Muscle of back (tissue), 11 donors: Measurements from ENCODE around the gene LTBP1. TPM values are rescaled to one million over a fixed set of nuclear protein-coding genes. Genes with fewer than 3 reads are reported as not detected.
A peak's percentile ranks its signal among the peaks of the same experiment; 100 is the strongest.

Experiments
- DNase-seq, 3 donors: peaks; one replicate each; pipeline versions ENCODE4 v3.0.0 to v3.0.0-alpha.2; 2013
- polyA plus RNA-seq, 10 donors: library from polyadenylated mRNA; unstranded; fragments of 120-200 nt; gene quantifications; one replicate each; pipeline ENCODE4 v1.2.1, GENCODE V29; 2013; ENCODE audit not compliant: insufficient read length in 10 of 10

Gene LTBP1
- polyA plus RNA-seq, 10 donors = 52.1 to 101 (median 66.1) TPM

DNA sequence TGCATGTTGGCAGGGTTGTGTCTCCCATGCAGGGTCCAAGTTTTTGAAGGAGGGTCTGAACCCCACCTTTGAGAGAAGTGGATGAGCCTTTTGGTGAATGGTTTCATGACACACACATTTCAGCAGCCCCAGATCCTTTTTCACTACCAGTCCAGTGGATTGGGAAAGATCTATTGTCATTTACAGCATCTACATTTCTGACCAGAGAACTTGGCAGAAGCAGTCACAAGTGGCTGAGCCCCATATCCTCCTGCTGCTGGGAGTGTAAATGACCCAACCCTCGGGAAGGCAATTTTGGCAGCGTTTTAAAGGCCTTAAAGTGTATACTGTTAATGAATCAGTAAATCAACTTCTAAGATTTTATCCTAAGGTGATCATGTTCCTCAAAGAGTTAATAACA is 355.6 kb downstream of the LTBP1 start:
- no peak for DNase-seq

DNA sequence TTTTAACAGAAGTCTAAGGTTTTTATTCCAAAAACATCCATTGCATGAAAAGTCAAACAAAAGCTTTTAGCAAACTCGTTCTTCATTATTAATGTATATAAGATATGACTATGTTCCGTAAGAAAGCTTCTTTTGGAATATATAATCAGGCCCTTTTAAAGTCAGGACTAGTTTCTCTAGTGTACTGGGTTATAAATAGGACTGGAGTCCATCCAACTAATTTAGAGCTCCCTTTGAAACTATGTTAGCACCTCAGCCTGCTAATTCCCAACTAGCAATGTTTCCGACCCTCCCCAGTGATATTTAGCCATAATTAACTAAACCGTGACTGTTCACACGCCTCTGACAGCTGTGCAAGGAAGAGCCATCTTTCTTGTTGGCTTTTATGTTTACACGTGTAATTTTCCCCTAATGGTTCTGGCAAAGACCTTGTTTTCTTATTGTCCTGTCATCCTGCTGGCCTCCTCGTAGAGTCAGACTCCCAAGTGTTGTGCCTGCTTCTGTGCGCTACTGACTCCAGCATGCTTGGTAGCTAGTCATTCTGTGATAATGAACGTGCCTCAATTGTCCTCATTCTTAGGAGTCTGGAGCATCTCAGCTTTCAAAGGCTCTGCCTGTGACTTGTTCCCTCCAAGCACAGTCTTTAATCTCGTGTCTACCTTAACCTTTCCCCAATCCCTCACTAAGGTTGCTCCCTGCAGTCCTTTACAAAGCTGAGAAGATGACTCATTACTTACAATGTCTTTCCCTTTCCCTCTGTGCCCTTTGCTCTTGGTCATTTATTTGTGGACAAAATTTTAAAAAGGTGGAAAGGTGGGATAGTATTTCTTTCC is 357.5 kb downstream of the LTBP1 start:
- DNase-seq = no peak

DNA sequence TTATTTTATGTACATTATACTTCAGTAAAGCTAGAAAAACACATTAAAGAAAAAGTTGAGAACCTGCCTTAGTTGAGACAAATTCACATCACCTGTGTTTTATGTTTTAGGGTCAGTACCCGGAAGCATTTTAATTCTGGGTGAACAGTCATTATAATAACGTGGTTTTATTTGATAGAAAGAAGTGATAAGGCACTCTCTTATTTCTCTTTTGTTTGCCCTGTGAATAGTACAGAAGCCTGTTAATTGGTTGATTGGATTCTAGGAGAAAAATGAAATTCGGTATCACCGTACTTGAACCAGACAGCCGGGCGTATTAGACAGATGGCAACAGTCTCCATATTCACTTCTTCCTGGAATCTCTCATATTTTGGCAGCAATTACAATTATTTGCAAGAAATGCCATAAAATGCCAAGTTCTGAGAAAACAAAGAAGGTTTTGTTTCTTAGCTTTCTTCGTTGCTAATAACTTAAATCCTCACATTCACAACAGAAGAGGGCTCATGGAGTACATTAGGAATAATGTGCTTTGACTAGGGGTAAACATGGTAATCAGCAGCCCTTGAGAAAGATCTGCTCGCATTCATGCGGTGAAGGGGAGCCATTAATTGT is 361.0 kb downstream of the LTBP1 start:
- peak in 1 of 3 donors; percentile 35 for DNase-seq

DNA sequence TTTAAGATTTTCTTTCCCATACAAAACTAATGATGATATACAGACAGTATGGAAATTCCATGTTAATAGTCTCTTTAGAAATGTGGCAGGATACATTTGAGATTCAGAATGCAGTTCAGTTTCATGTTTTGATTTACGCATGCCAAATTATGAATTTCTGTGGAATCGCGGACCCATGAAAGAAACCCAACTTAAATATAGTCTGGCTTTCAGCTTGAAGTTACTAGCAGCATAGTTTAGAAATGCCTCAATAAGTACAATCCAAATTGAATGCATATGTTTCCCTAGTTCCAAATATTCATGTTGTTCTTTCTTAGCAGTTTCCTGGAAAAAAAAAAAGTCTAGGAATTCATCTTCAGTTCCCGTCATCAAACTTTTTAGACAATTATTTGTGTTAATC is 365.6 kb downstream of the LTBP1 start:
- DNase-seq = peak; percentile 59 to 83 (median 77)

DNA sequence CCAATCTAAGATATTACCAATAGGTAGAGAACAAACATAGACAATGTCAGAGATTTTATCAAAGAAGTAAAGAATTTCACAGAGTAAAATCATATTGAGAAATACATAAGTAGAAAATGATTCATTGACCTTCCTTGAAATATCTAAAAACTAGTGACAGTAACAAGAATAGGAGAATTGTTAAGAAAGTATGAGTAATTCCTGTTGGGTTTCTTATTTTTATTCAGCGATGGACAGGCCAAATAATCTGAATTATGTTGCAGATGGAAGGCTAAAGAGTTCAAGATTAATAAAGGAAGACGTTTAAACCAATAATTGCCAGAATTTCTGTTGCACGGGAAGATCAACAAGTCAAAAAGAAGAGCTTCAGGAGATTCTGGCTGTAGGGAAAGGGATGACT is 366.3 kb downstream of the LTBP1 start:
- no peak for DNase-seq

DNA sequence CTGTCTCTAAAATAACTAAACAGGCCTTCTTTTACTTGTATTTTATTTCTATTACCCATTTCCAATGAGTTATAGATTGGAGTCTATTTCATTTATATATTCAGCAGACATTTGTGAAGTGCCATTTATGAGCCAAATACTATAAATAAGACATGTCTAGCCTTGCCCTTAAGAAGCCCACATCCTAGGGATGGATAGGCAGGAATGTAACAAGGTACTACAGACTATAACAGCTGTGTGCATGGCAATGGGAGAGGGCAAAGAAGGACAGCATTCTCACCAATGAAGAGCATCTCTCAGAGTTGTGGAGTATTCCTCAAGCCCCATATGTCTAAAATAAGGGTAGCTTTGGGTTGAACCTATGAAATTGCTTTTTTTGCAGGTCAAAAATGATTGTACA is 367.8 kb downstream of the LTBP1 start:
- no peak for DNase-seq

DNA sequence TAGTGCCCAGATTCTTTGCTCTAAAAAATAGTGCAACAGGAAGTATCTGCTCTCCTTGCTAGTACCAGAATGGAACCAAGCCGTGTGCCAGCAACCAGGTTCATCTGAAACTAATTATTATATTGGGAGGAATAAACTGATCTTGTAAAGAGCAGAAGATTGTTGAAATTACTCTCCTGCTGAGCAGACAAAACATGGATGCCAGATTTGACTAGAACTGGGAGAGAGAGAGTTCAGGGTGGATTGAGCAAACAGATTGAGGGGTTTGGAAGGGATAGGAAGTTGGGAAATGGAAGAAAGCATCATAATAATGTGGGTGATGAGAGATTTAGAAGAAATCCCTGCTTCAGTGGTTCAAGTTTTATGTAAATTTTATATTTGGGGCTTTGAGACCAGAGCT is 369.6 kb downstream of the LTBP1 start:
- DNase-seq = no peak

DNA sequence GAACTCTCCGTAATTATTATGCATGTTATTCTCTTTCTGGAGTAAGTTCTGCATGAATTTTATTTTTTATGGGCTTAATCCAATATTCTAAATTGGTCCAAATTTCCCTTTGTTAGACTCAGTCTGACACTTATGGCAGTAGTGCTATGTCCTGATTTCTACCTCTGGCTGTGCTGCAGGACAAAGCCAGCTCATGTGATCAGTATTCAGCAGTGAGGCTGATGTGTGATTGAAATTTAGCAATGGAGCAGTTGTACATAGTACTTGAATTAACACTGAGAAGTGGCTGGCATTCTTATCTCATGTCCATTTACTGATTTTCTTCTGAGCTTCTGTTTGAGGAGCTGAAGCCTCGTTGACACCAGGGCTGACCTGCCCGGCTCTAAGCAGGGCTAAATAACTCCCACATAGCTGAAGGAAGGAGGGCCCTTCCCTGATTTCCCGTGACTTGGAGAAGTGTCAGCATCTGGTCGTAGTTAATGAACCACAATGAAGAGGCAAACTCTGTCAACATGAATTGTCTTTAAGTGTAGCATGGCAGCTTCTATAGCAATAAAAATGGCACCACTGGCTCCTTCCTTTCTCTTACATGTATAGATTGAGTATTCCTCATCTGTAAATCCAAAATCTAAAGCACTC is 370.7 kb downstream of the LTBP1 start:
- no peak for DNase-seq

DNA sequence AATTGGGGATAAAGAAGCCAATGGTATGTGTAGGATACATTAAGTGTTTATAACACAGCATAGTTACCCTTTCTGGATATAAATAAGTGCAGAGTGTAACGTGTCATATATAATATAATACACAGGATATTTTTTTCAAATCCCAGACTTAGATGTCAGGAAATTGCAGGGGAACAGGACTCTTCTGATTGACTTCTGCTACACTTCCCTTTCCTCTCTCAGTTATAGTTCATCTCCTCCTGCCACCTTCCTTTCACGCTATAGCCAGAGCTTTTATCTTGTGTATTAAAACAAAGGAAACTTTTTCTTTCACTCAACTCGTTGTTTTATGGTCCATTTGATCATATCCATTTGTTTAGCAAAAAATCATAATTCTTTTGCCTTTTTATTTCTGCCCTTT is 371.7 kb downstream of the LTBP1 start:
- DNase-seq = no peak

DNA sequence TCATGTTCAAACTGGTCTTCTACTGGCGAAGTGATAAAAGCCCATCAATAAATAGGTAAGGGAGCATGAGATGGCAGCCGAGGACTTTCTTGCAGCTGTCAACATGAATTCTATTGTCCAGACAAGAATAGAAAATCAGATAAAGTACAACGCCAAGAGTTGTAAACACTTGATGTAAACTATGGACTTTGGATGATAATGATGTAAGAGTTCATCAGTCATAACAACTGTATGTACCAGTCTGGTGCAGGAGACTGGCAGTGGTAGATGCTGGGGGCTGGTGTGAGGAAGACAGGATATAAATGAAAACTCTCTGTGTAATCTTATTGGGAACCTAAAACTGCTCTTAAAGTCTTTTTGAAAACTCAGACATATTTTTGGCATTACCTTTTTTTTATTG is 373.8 kb downstream of the LTBP1 start:
- no peak for DNase-seq

DNA sequence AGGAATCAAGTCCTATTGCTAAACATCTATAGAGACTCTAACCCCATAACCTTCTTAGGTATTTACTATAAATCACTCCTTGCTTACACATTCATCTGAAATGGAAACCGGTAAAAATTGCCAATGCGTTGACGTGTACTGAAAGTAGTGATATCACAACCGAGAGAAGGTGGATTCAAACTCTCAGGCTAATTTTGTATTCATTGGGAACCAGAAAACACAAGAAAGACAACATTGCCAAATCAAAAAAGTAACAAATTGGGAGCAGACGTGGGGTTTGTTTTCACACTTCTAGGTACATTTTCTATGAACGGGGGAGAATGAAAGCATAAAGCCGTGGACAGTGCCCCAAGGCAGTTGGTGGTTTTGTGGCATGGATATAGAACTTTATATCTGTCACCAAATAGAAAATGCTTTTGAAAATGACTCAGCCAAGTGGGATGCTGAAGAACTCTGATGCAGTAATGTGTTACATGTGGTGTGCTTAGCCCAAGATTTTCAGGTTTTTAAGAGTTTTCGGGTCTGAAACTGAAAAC is 374.6 kb downstream of the LTBP1 start:
- DNase-seq = peak; percentile 44 to 79 (median 68)

DNA sequence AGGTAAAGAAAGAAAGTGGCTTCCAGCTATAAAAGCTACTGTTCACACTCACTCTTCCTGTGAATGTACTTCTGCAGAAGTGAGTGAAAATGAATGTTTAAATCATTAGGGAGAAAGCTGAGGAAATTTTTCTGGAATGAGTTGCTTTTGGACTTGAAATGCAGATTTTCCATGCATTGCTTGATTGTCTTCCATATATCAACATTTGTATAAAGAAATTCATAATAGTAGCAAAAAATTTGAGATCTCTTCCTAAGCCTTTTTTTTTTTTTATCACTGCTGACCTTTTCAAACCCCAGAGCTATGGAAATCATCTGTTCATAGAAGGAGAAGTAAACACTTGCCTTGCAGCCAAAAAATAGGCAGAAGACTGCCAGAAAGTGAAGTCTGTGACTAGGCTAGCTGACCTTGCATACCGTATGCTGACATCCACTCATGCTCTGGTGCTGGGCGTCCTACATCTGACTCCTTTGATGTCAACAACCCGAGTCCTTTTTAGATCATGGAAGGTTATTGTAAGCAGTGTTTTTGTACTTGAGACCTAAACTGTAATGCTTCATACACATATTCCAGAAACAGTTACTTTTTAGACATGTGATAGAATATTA is 375.2 kb downstream of the LTBP1 start:
- peak; percentile 75 to 89 (median 82) for DNase-seq

DNA sequence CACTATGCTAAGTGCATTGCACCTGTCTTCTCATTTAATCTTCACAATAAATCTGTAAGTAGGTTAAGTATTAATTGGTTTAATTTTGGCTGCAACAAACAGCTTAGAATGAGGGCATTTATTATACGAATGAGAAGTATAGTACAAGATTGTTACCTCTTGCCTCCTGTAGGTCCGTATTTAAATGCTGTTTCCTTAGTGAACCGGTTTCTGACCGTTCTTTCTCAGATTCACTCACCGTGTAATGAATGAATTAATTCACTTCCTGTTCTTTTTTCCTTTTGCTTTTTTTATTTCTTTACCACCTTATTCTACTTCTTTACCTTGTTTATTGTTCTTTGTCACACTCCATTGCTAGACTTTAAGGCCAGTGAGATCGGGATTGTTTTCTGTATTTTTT is 375.9 kb downstream of the LTBP1 start:
- no peak for DNase-seq

DNA sequence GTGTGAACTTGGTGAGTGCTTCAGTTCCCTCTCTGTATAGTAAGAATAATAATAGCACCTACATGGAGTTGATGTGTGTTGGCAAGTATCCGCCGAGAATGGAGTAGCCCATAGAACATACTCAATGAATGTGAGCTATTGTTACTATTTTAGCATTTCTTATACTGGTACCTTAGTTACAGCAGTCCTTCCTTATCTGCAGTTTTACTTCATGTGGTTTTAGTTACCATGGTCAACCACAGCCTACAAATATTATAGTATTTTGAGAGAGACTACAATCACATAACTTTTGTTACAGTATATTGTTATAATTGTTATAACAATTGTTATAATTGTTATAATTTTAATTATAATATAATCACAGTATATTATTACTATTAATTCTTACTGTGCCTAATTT is 377.2 kb downstream of the LTBP1 start:
- DNase-seq = no peak

DNA sequence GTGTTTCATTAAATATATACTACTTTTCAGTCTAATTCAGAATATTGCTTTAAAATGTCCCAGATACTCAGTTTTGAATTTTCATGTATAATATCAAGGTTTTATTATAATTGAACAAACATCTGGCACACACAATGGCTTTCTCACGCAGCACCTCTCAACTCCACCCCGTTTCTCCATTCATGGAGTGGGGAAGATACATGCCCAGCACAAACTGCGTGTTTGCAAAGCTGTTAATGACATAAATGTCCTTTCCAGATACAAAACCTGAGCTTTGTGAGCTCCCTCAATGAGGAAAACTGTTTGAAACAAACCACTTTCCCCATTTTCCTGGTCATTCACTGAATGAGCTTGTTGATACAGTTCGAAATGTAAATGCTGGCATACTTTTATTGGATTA is 379.3 kb downstream of the LTBP1 start:
- DNase-seq = no peak

DNA sequence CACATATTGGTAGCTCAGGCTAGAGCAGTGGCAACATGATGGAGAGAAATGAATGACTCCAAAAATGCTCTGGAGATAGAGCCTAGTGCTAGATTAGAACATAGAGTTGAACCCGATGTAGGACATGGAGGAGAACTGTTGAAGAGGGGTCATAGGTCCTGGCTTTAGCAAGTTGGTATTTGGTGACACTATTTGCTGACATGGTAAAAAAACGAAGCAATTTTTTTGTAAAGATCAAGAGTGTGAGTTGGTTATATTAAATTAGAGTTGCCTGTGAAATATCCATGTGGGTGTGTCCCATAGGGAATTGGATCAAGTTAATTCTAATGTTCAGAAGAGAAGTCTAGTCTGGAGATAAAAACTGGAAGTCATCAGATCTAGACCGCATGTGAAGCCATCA is 386.7 kb downstream of the LTBP1 start:
- no peak for DNase-seq

DNA sequence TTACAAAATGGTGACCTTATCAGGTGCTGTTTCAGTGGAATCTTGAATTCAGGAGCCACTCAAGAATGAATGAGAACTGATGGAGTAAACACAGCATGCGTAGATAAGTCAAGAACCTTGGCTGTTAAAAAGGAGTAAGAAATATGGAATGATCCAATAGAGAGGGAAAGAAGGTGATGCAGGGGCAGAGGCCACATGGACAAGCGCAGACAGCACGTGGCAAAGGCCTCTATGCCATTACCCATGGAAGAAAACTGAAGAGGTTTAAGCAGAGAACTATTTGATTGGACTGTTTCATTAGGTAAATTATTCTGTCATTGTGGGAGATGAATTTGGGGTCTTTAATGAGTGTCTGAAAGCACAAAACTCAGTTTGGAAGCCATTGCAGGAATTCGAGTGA is 387.3 kb downstream of the LTBP1 start:
- DNase-seq = no peak

DNA sequence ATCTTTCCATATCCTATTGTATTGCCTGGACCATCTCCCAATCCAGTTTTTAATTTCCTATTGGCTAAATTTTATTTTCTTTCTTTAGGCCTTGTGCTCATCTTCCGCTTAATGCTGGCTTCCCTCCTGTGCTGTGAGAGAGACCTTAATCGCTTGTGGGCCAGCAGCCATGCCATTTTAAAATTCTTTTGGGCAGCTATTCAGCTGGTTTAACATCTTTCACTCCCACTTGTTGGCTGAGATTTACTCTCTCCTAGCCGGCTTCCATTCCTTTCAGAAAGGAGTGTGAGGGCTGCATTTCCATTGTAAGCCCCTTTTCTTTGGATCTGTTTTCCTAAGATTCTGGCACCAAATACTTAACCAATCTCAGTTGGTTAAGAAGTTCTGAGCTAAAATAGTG is 388.8 kb downstream of the LTBP1 start:
- no peak for DNase-seq

DNA sequence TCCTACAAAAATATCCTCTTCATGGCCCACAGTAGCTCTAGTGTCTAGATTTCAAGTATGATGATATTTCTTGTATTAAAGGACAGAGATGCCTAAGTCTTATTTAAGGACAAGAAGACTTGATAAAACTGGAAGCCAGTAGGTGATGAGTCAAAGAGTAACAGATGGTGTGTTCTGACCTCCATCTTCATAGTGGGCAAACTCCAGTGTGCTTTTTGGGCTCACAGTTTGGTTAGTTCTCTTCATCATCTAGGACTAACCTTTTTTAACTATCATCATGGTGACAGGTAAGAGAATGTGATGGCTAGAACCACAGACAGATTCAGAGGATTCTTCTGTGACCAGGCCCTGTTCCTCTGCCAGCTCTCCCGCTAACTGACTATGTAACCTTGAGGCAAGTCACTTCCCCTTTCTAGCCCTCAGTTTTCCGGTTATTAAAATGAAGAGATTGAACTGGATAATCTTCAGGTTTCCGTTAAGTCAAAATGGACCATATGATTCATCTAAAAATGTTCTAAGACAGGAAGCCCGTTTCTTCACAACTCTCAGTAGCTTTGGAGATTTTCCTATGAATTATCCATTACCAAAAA is 389.4 kb downstream of the LTBP1 start:
- no peak for DNase-seq

DNA sequence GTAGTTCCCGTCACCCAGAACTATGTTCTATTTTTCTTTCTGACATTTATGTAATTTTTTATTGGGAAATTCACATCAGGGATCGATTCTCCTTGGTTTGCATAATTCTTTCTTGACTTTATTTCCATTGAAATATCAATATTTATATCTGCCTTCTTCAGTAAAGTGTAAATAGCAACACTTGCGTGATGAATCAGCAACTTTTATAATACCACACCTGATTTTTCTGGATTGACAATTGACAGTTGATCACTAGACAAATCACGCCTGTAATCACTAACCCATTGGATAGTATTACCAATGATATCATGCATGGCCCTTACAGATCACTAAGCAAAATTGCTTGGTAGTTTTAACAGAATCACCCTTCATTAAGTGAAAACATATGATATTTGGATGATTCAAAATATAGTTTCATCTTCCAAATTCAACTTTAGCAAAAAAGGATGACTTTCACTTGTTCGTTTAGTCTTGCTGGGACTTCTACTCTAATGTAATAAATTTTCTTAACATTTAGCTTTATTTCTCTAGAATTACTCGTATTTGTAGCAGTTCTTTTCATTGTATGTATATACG is 390.7 kb downstream of the LTBP1 start:
- peak in 1 of 3 donors; percentile 32 for DNase-seq

DNA sequence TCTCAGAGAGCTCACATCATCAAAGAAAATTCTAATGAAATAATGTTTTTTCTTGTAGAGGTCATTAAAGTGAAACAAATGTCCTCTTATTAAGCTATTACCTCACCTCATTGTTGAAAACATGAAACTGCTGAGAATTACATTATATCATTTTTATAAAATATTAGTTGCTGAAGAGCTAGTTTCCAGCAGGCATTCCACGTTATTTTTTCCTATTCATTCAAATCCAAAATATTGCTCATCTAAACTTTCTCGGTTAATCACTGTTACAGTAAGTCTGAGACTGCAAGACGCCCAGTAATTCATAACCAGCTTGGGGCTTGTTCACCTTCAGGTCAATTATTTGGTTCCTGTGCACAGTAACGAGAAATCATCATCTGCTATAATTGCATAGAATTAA is 391.2 kb downstream of the LTBP1 start:
- peak in 1 of 3 donors; percentile 43 for DNase-seq

DNA sequence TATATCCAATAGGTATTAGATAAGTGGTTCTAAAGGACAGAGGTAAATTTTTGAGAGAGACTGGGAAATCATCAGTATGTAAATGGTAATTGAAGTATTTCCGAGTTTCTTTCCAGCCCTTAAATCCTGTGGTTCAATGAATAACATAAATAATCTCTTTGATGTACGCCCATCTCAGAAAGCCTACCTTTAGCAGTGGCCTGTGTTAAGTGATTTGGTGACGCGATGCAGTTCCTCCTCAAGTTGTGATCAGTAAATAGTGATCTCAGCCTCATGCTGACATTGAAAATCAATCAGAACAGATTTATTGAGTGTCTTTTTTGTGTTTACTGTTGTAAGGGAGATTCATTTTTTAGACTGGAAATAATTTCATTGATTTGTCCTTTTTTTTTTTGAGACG is 392.5 kb downstream of the LTBP1 start:
- DNase-seq = no peak
